GM12864 (cell line): Measurements from ENCODE around the gene ENPP6.

Source experiments
- DNase-seq: peaks from one replicate; pipeline ENCODE4 v3.0.0-alpha.2; 2011; ENCODE audit warnings: low read depth
- H3K4me3 ChIP-seq: 2 replicates; pipeline ENCODE4 v1.5.1; 2011; ENCODE audit warnings: mild to moderate bottlenecking, low read depth, low read length, control low read depth
- TF ChIP-seq, protein P1 (sequence below): IDR thresholded peaks from 2 replicates; pipeline ENCODE4 v1.5.1; 2011; ENCODE audit warnings: low read depth, mild to moderate bottlenecking, moderate library complexity, low read length, control low read depth, inconsistent platforms; ENCODE audit errors: missing control alignments

The ENPP6 gene

GRCh38 chr4:184094532-184095159 is 123.0 kb downstream of the ENPP6 start:
- H3K4me3 ChIP-seq: no peak overlapping the region
- no peak for DNase-seq
- TF ChIP-seq, protein P1, sequence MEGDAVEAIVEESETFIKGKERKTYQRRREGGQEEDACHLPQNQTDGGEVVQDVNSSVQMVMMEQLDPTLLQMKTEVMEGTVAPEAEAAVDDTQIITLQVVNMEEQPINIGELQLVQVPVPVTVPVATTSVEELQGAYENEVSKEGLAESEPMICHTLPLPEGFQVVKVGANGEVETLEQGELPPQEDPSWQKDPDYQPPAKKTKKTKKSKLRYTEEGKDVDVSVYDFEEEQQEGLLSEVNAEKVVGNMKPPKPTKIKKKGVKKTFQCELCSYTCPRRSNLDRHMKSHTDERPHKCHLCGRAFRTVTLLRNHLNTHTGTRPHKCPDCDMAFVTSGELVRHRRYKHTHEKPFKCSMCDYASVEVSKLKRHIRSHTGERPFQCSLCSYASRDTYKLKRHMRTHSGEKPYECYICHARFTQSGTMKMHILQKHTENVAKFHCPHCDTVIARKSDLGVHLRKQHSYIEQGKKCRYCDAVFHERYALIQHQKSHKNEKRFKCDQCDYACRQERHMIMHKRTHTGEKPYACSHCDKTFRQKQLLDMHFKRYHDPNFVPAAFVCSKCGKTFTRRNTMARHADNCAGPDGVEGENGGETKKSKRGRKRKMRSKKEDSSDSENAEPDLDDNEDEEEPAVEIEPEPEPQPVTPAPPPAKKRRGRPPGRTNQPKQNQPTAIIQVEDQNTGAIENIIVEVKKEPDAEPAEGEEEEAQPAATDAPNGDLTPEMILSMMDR: no peak

GRCh38 chr4:184091986-184092385 is 125.7 kb downstream of the ENPP6 start:
- TF ChIP-seq, protein P1: no peak
- DNase-seq: no peak
- H3K4me3 ChIP-seq: no peak overlapping the region

DNA sequence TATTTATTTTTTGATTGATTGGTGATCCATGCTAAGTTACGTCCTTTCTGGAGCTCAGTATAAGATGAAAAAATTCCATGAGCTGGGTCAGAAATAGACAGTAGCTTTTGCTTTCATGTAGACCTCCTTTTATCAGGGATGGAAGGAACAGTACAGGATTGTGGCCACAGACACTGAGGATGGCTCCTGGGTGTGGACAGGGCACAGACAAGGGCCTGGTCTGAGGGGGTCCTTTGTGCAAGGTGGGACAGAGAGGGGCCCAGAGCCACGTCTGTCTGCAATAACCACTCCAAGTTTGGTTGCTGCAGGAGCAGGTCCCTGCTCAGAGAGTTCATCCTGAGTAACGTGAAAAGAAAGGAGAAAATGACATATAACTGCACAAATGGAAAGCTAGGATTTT is 127.1 kb downstream of the ENPP6 start:
- TF ChIP-seq, protein P1: no peak
- no peak overlapping the region for H3K4me3 ChIP-seq
- no peak for DNase-seq

DNA sequence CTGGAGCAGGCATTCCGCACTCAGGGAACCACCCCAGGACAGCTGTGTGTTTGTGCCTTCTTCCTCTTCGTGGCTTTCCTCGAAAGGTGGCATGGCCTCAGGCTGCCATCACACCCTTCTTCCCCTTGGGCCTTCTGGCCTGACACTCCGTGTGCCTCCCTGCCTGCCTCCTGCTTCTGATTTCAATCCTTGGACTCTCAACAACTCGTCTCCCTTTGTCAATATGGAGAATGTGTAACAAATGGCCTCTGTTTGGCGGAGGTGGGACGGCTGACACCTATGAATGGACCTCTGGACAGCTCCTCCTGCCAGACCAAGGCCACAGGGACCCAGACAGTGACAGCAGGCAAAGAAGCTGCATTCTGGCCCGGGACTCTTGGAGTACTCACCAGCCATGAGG is 137.0 kb downstream of the ENPP6 start:
- H3K4me3 ChIP-seq: no peak overlapping the region
- TF ChIP-seq, protein P1: no peak
- DNase-seq: no peak

GRCh38 chr4:184074677-184075388 is 142.8 kb downstream of the ENPP6 start:
- no peak for DNase-seq
- H3K4me3 ChIP-seq: no peak overlapping the region
- TF ChIP-seq, protein P1: no peak

DNA sequence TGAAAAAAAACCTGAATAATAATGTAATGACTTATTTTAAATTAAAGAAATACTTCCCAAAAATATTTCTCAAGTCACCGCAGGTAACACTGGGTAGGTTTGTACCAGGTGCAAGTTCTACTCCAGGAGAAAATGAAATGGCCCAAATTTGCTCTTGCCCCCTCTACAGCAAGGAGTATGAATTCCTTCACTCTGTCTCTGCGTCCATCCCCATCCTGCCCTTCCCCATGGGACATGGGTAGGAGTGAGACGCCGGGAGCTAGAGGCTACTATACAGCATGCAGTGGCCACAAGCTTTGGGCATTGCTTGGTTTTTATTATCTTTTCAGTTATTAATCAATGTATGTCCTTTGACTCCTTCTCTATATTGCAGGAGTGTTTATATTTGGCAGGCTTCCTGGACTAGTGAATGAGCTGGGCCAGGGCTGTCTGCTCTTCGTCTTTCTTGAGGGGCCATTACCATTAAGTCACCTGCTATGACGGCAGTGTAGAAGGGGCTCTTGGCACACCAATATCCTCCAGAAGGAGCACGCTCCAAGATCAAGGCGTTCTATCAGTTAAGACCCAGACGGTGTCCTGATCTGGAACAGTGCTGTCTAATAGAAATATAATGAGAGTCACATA is 149.6 kb downstream of the ENPP6 start:
- no peak overlapping the region for H3K4me3 ChIP-seq
- TF ChIP-seq, protein P1: no peak
- no peak for DNase-seq
